HG03025 (cell line): ENCODE results near the gene ZNF835.

Source experiments
- ATAC-seq: cut with Tn5 transposase; IDR thresholded peaks from one replicate; pipeline ENCODE4 v1.9.1; 2021; ENCODE audit warnings: mild to moderate bottlenecking, moderate library complexity; ENCODE audit not compliant: unreplicated experiment, low FRiP score

Gene ZNF835

GRCh38 chr19:56664511-56664910 lies 7.0 kb downstream of the ZNF835 start:
- no peak for ATAC-seq

- no peak for ATAC-seq
These were observed 7.5 kb downstream of the ZNF835 start for GRCh38 chr19:56663931-56664500.

GRCh38 chr19:56661248-56661647 lies 10.3 kb downstream of the ZNF835 start:
- ATAC-seq = no peak

GRCh38 chr19:56660381-56661107 lies 11.0 kb downstream of the ZNF835 start:
- no peak for ATAC-seq

- no peak for ATAC-seq
These were observed 17.4 kb downstream of the ZNF835 start for GRCh38 chr19:56654151-56654550.

- ATAC-seq = no peak
These were observed 28.0 kb downstream of the ZNF835 start for GRCh38 chr19:56643460-56643955.

- ATAC-seq = no peak
These were observed 28.7 kb downstream of the ZNF835 start, which contains the start of gene SMIM17 for GRCh38 chr19:56642711-56643459. Gene SMIM17 (plus strand): TSS chr19:56643159. CDS start chr19:56645668, 2,509 bp downstream.

GRCh38 chr19:56639217-56639616 lies 32.3 kb downstream of the ZNF835 start:
- ATAC-seq = no peak

GRCh38 chr19:56637976-56638555 lies 33.5 kb downstream of the ZNF835 start:
- ATAC-seq = no peak

GRCh38 chr19:56633021-56633420 lies 38.5 kb downstream of the ZNF835 start:
- no peak for ATAC-seq

GRCh38 chr19:56625708-56626107 lies 45.8 kb downstream of the ZNF835 start:
- ATAC-seq = no peak

- ATAC-seq = no peak
These were observed 48.6 kb downstream of the ZNF835 start for GRCh38 chr19:56623006-56623405.

GRCh38 chr19:56622374-56622773 lies 49.2 kb downstream of the ZNF835 start:
- ATAC-seq = no peak

GRCh38 chr19:56619121-56619520 lies 52.4 kb downstream of the ZNF835 start:
- ATAC-seq = no peak

GRCh38 chr19:56617531-56617930 lies 54.0 kb downstream of the ZNF835 start:
- no peak for ATAC-seq

GRCh38 chr19:56613639-56614038 lies 57.9 kb downstream of the ZNF835 start:
- no peak for ATAC-seq

GRCh38 chr19:56612737-56613136 lies 58.8 kb downstream of the ZNF835 start:
- no peak for ATAC-seq
